Large intestine (tissue), 3 donors: ENCODE data around the gene CCSER2. TPM values are rescaled to one million over a fixed set of nuclear protein-coding genes. Genes with fewer than 3 reads are reported as not detected.
"Not testable (repeated sequence)": the region's sequence is repeated elsewhere in the genome, so short reads cannot be mapped to it uniquely, and the experiment has no call there.

Experiments used
- DNase-seq, 2 donors: peaks; one replicate each; pipeline versions ENCODE4 v3.0.0 to v3.0.0-alpha.2; 2013
- H3K27ac ChIP-seq: one replicate; pipeline ENCODE4 v1.5.1; 2013; ENCODE audit warnings: low read length
- H3K27me3 ChIP-seq: 2 replicates; pipeline ENCODE4 v1.6.1; 2013; ENCODE audit warnings: low read length; ENCODE audit not compliant: control insufficient read depth, insufficient read depth
- H3K36me3 ChIP-seq: 2 replicates; pipeline ENCODE4 v1.6.1; 2013; ENCODE audit warnings: low read length; ENCODE audit not compliant: control insufficient read depth, insufficient read depth
- H3K4me1 ChIP-seq: one replicate; pipeline ENCODE4 v1.6.1; 2013; ENCODE audit warnings: low read length; ENCODE audit not compliant: control insufficient read depth, insufficient read depth
- H3K4me3 ChIP-seq: one replicate; pipeline ENCODE4 v1.5.1; 2013; ENCODE audit warnings: low read length
- H3K9me3 ChIP-seq: one replicate; pipeline ENCODE4 v1.6.1; 2013; ENCODE audit warnings: mild to moderate bottlenecking, low read depth, low read length, moderate library complexity; ENCODE audit not compliant: control insufficient read depth
- WGBS: methylation state at CpG from one replicate; pipeline ENCODE4 v1.1.5; 2013; ENCODE audit warnings: low lambda C conversion rate; ENCODE audit not compliant: insufficient coverage; 5-methylcytosine and 5-hydroxymethylcytosine counted together
- polyA plus RNA-seq: library from polyadenylated mRNA; unstranded; fragments of 120-200 nt; gene quantifications from one replicate; pipeline ENCODE4 v1.2.1, GENCODE V29; 2013

Gene CCSER2
- polyA plus RNA-seq, 1 donor, result 16.9 TPM

DNA sequence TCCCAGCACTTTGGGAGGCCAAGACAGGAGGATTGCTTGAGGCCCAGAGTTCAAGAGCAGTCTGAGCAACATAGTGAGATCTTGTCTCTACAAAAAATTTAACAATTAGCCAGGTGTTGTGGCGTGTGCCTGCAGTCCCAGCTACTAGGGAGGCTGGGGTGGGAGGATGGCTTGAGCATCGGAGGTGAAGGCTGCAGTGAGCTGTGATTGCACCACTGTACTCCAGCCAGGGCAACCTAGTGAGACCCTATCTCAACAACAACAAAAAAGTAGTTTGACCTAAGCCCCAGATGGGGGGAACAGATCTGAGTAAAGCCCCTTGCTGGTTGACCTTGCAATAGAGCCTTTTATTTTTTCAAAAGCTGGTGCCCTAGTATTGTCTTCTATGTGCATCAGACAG lies 15.6 kb upstream of the CCSER2 start:
- no peak for DNase-seq
- H3K4me3 ChIP-seq, result no peak overlapping the region
- H3K27ac ChIP-seq, result no peak overlapping the region
- no peaks in the 10 kb centered on the region for H3K27me3 ChIP-seq
- no CpG with 5 or more reads among the region's 2 CpGs for WGBS
- H3K36me3 ChIP-seq, result no peaks in the 10 kb centered on the region
- no peaks in the 10 kb centered on the region for H3K9me3 ChIP-seq
- H3K4me1 ChIP-seq, result no peaks in the 10 kb centered on the region

DNA sequence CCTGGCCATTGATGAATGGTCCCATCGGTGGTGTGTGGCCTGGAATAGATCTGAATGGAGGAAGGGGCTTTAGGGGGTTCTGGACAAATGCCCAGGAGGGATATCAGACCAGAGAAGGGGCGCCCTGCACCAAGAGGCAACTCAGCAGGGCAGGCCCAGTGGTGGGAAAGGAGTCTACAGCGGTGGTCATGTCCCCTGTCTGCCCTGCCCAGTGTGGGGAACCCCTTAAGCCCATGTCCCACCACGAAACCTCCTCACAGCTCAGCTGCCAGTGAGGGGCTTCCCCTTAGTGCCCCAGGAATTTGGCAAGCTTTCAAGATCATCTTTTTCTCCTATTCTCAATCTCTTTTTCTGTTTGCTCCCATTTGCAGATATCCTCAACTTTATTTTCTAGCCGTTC lies 14.1 kb upstream of the CCSER2 start:
- Histone ChIP-seq H3K4me3 (no peak overlapping the region), H3K27ac (no peak overlapping the region), H3K36me3 (no peaks in the 10 kb centered on the region), H3K4me1 (no peaks in the 10 kb centered on the region), H3K27me3 (no peaks in the 10 kb centered on the region), H3K9me3 (no peaks in the 10 kb centered on the region)
- 25% methylated on average over 1 of the region's 5 CpGs for WGBS
- DNase-seq, result no peak

- H3K36me3 ChIP-seq, result no peaks in the 10 kb centered on the region
Observed at GRCh38 chr10:84317174-84317573, 11.2 kb upstream of the CCSER2 start.

DNA sequence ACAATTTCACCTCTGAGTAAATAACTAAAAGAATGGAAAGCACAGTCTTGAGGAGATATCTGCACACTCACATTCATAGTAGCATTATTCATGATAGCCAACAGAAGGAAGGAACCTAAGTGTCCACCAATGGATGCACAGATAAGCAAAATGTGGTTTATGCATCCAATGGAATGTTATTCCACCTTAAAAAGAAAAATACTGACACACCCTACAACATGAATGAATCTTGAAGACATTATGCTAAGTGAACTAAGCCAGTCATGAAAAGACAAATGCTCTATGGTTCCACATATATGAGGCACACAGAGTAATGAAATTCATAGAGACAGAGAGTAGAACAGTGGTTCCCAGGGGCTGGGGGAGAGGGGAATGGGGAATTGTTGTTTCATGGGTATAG lies 6.5 kb upstream of the CCSER2 start:
- Histone ChIP-seq H3K4me3 (no peak overlapping the region), H3K36me3 (no peaks in the 10 kb centered on the region), H3K9me3 (no peaks in the 10 kb centered on the region), H3K27me3 (no peaks in the 10 kb centered on the region), H3K4me1 (no peaks in the 10 kb centered on the region), H3K27ac (no peak overlapping the region)
- no peak for DNase-seq

More at GRCh38 chr10:84317174-84317573, 11.2 kb upstream of the CCSER2 start:
- no peak for DNase-seq
- H3K27ac ChIP-seq, result no peak overlapping the region
- no peak overlapping the region for H3K4me3 ChIP-seq
- H3K27me3 ChIP-seq, result no peaks in the 10 kb centered on the region
- 86% methylated on average over 2 of the region's 2 CpGs for WGBS
- no peaks in the 10 kb centered on the region for H3K4me1 ChIP-seq
- H3K9me3 ChIP-seq, result no peaks in the 10 kb centered on the region

GRCh38 chr10:84323566-84323965 lies 4.8 kb upstream of the CCSER2 start:
- WGBS, result no CpG with 5 or more reads among the region's 1 CpG
- not testable (repeated sequence) for DNase-seq, H3K27me3 ChIP-seq, H3K36me3 ChIP-seq, H3K4me3 ChIP-seq, H3K9me3 ChIP-seq, H3K27ac ChIP-seq, H3K4me1 ChIP-seq

DNA sequence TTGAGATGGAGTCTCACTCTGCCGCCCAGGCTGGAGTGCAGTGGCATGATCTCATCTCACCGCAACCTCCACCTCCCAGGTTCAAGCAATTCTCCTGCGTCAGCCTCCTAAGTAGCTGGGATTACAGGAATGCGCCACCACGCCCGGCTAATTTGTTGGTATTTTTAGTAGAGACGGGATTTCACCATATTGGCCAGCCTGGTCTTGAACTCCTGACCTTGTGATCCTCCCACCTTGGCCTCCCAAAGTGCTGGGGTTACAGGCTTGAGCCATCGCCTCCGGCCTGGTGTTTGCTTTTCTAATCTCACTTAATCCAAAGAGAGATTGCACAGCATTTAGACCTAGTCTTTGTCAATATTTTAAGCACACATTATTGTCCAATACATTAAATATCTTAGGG lies 1.4 kb upstream of the CCSER2 start:
- not testable (repeated sequence) for H3K27ac ChIP-seq, H3K36me3 ChIP-seq, DNase-seq, H3K4me1 ChIP-seq, H3K4me3 ChIP-seq, H3K27me3 ChIP-seq, H3K9me3 ChIP-seq
- WGBS, result no CpG with 5 or more reads among the region's 9 CpGs

DNA sequence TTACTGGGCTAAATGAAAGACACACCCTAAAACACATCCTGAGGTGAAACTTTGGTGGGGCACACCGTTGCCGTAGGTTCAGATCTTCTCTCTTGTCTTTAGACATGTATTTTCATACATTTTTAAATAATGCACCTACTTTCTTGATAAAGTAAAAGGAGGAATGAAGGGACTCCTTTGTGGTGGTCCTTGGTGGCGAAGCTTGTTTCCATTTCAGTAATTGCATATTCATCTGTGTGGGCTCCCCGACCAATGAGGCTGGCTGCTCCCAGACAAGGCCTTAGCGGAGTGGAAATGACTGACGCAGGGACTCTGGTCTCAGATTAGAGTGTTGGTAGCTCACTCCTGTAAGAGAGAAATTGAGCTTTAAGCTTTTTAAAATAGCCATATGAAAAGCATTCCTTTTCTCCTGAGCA lies 815 bp downstream of the CCSER2 start:
- WGBS, result 20% methylated on average over 1 of the region's 6 CpGs
- no peaks in the 10 kb centered on the region for H3K9me3 ChIP-seq
- peaks cover 7% of the 10 kb centered on the region for H3K4me1 ChIP-seq
- H3K4me3 ChIP-seq, result peak overlapping the region; percentile 68
- H3K27me3 ChIP-seq, result no peaks in the 10 kb centered on the region
- DNase-seq, result no peak
- H3K27ac ChIP-seq, result peak overlapping the region; percentile 76
- no peaks in the 10 kb centered on the region for H3K36me3 ChIP-seq

GRCh38 chr10:84329986-84330651 lies 1.7 kb downstream of the CCSER2 start:
- no peak overlapping the region for H3K27ac ChIP-seq
- H3K27me3 ChIP-seq, result no peaks in the 10 kb centered on the region
- 90% methylated on average over 2 of the region's 7 CpGs for WGBS
- no peak overlapping the region for H3K4me3 ChIP-seq
- peaks cover 7% of the 10 kb centered on the region for H3K4me1 ChIP-seq
- H3K36me3 ChIP-seq, result no peaks in the 10 kb centered on the region
- no peak for DNase-seq
- H3K9me3 ChIP-seq, result no peaks in the 10 kb centered on the region

GRCh38 chr10:84331091-84331490 lies 2.7 kb downstream of the CCSER2 start:
- Histone ChIP-seq H3K36me3 (no peaks in the 10 kb centered on the region), H3K27me3 (no peaks in the 10 kb centered on the region), H3K9me3 (no peaks in the 10 kb centered on the region), H3K27ac (no peak overlapping the region), H3K4me3 (no peak overlapping the region), H3K4me1 (peaks cover 7% of the 10 kb centered on the region)
- WGBS, result no CpG with 5 or more reads among the region's 2 CpGs
- no peak for DNase-seq

DNA sequence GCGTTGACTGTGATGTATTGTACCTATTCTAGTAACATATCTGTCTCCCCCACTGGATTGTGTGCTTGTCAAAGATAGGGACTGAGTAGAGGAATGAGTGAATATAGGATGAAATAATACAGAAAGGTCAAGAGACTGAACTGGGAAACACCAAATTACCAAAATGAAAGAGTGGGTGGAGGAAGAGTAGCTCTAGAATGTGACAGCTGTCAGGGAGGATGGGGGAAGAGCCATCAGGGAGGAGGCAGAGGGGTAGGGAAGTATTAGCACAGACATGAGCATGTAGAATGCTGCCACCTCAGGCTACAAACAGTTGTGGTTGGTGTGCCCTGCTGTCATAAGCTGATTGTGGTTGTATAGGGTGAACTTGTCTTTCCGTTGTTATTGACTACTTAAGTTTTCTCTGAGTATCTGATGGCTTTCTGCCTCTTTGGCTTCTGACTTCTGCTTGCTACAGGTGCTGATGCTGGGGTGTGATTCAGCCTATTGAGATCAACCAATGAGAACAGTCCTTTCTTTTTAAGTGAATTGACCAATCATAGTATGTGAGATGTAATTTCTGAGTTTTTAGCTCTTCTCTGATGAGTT lies 5.6 kb downstream of the CCSER2 start:
- H3K27me3 ChIP-seq, result no peaks in the 10 kb centered on the region
- H3K36me3 ChIP-seq, result no peaks in the 10 kb centered on the region
- H3K9me3 ChIP-seq, result no peaks in the 10 kb centered on the region
- H3K4me3 ChIP-seq, result no peak overlapping the region
- H3K4me1 ChIP-seq, result peaks cover 3% of the 10 kb centered on the region
- no peak for DNase-seq
- WGBS, result 83% methylated on average over 1 of the region's 2 CpGs
- H3K27ac ChIP-seq, result no peak overlapping the region

- Histone ChIP-seq H3K27ac (no peak overlapping the region), H3K4me1 (no peaks in the 10 kb centered on the region), H3K27me3 (no peaks in the 10 kb centered on the region), H3K9me3 (no peaks in the 10 kb centered on the region), H3K36me3 (no peaks in the 10 kb centered on the region), H3K4me3 (no peak overlapping the region)
- no CpG with 5 or more reads among the region's 2 CpGs for WGBS
- DNase-seq, result no peak
Observed at GRCh38 chr10:84334811-84335210, 6.4 kb downstream of the CCSER2 start.
